Measurements from ENCODE around the gene SLC40A1.

The SLC40A1 gene

DNA sequence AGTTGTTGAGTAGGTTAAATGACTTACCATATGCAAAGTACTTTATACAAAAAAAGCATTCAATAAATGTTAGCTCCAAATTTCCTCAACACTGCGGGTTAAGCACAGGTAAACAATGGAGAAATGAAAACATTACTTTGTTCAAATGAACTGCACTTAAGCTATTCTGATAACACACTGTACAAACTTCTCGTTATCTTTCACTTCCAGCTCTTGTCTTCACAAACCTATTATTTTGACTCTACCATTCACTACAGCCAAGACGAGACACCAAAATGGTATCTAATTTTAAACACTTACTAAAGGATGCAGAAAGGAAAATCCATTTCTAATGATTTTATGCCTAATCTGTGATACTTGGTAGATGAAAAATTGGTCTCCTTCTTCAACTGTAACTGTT is 43.8 kb downstream of the SLC40A1 start:
- no peak for DNase-seq

DNA sequence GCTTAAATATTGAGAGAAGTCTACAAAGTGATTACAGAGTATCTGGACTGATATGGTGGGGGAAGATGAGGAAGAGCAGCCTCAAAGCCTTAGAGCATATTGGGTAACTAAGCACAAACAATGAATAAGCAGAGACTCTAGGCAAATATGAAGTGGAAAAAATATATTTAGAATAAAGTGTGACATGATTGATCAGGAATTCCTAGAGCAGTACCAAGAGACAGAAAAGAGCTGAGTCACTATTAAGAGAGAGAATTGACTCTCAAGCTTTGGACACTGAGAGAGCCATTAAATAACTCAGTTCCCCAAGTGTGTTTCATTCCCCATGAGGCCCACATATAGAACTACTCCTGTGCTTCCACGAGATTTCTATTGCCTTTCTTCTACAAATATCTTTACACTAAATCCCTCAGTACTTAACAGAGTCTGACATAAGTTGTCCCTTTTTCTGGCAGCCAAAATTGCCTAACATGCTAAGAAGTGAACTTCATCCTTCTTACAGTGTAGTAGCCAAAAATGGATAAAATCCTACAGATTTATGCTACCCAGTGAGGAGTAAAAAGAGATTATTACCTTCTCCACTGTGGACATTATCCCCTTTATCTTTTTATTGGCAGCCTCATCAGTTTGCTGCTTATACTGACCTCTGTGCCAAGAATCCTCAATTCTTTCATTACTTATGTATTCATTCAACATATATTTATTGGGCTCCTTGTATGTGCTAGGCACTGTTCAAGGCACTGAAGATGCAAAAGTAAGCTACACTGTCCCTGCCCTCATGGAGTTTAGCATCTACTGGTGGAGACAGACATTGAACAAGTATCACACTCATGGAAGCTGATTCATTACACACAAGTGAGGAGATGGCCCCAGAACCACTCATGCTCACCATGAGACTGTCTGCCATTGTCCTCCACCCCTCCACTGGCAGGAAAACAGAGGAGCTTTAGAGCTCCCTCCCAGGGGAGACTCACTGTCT is 45.4 kb downstream of the SLC40A1 start:
- DNase-seq = no peak

DNA sequence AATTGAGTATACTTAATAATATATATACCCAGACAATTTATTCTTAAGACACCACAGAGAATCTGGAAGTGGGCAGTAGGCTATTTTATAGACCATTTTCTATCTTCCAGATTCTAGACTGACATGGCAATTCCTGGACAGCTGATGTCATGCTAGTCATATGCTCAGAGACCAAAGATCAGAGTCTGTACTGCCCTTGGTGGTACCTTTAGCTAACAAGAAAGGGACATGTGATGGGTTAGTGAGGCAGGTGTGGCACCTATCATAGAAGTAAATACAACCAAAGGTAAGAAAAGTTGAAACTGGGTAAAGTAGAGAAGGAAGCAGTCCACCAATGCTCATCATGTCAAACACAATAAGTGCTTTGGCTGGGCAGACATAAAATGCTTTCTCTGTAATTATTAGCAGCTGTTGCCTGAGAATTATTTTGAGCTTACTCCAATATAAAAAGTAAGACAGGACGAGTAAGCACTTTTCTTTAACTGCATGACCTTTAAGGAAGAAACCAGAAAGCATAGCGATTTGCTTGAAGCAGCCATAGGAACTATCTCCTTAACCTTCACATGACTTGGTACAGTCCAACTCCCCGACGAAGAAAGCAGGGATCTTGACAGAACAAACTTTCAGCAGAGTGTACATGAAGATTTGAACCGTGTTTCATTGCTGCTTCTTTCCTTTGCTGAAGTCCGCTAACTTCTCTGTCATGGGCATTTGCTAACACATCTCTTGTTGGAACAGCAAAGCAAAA is 47.1 kb downstream of the SLC40A1 start:
- no peak for DNase-seq

DNA sequence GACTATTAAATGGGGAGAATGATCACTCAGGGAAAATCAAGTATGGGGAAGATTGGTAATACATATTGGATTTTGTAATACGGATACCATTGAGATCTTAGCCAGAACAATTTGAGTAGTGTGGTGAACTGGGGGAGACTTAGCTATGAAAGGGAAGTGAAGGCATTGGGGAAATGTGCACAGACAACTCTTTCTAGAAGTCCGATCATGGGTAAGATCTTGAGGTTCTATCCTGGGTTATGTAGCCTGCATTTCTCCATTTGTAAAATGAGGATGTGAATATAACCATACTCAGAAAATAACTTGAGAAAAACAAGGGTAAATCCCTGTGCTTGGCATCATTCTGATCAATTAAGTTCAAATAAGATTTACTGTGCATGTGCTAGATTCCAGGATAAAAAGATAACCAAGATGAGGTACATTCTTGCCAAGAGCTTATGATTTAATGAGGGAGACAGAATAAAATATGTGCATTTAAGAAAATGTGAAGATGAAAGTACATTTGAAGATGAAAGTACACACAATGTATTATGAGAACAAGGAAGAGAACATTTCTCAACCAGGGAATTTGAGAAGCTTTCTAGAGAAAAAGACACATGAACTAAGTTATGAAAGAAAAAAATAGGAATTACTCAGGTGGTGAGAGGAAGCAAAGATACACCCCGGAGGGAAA is 49.5 kb downstream of the SLC40A1 start:
- DNase-seq = no peak

DNA sequence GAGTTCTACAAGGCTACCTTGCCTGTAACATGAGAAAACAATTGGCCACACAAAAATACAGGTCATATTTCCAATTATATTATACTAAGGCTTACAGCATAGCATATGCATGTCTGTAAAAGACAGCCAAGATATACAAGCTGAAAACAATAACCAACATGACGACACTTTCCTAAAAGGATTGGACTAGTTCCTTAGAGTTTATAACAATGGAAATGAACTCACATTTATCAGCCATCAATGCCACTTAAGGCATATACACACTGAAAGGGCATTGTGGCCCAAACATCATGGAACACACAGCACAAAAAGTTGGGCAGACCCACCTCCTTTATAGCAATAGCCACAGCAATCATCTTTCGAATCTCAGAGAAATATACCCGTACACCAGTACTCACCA is 52.0 kb downstream of the SLC40A1 start:
- DNase-seq = no peak

DNA sequence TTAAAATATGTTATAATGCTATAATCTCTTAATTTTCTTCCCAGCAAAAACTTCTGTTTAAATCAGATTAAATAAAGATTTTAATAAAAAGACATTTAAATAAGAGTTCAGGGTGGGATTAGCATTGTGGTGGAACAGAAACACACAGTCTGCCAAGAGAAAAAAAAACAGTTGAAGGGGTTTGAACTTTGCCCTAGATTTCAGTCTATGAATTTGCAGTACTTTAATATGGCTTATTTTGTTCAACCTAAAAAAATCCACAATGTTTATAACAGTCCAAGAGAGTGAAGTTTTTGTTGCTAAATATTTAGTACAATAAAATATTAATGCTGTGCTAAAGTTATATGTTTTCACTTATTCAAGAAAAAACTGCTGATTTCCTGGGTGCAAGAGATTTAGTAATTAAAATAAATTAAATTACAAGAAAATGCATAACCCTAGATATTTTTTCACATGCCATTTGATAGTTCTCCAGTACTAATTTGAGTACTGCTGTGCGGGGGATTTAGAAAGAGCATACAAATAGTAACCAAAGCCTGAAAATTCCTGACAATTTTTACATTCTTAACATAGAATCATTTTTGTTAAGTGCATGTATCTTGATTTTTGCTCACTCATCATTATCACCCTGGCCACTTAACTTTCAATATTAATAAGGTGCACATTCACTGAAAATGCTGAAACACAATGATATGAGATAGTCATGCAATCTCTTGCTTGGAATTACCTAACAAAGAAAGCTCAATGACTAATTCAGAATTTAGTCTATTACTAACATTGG is 52.6 kb downstream of the SLC40A1 start:
- DNase-seq = no peak

DNA sequence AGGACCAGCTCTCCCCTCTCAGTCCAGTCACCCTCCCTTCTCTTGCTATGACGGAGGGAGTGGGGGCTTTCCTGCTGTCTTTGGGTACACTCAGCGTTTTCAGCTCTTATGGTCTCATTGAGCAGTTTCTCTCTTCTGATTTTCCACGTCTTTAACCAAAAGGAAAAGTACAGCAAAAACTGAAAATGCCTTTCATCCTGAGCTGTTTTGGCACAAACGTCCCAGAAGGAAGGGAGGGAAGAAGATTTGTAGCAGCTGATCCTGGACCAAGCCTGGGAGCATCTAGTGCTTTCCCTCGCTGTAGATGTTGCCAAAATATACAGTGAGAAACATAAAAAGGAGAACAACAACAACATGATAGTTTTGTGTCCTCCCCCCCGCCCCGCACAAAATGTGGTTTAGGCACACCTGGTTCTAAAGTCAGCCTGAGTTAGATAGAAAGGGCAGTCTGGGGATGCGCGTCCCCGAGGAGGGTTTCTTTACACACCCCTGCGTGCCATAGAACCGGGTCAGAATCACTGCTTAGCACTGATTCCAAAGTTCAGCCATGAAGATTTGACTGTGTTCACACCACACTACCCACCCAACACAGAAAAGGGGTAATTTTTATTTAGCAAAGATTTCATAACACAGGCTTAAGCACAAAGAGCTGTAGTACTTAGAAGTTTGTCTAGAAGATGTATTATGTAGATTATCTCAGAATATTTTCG is 53.4 kb downstream of the SLC40A1 start:
- DNase-seq = no peak

DNA sequence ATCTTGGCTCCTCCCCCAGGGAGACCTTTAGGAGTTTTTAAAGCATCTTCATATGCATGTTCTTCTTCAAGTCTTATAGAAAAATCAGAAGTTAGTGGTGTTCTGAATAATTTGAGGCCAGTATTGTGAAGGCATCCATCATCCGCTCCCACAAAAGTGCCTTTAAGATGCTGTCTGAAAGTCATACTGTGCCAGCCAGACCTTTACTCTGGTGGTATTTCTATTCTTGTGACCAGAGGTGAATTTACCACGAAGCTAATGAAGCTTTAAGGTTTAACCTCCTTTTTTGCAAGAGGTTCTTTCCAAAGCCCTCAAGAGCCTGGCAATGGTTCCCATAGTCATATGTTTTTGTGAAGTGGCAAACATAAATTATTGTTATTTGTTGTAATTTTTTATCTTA is 54.3 kb downstream of the SLC40A1 start:
- no peak for DNase-seq

DNA sequence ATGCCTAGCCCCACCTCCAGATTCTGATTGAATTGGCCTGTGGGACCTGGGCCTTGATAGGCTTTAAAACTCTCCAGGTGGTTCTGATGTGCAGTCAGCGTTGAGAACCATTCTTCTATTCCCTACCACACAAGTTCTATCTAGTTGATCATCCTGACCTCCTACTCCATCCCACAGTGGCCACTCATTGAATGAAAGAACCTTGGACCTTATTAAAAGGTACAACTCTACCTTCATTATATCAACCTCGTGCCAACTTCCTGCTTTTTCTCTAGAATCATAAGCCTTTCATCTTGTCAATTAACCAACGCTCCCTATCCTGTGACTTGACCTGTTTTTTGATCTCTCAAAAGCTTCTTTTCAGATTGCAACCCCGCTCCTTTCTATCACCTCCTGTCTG is 55.8 kb downstream of the SLC40A1 start:
- no peak for DNase-seq

DNA sequence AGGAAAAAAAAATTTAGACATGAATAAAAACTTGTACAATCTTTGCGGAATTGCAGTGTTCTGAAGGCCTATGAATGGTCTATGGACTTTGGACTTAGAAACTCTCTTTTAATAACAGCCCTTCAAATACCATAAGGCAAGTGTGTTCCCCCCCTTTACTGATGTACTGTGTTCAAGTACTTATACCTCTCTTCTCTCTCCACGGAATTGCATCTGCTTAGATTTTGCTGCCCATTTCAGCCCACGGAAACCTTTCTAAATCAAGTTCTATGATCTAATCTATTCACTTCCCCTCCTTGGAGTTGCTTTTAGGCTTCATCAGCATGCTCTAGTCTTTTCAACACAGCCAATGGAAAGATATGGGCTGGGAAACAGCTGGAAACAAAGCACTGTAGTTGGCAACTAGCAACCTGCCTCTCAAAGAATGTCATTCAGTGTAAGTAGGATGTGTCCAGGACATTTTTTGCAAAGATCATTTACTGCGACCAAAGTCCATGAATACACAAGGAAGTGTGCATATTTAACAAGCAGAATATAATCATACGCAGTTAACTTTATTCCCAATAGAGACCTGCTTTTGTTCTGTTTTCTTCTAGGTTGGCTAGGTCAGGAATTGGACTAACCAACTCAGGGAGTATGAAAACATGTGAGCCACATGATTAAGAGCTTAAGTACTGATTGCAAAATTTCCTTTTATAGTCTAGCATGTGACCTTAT is 58.0 kb downstream of the SLC40A1 start:
- no peak for DNase-seq

DNA sequence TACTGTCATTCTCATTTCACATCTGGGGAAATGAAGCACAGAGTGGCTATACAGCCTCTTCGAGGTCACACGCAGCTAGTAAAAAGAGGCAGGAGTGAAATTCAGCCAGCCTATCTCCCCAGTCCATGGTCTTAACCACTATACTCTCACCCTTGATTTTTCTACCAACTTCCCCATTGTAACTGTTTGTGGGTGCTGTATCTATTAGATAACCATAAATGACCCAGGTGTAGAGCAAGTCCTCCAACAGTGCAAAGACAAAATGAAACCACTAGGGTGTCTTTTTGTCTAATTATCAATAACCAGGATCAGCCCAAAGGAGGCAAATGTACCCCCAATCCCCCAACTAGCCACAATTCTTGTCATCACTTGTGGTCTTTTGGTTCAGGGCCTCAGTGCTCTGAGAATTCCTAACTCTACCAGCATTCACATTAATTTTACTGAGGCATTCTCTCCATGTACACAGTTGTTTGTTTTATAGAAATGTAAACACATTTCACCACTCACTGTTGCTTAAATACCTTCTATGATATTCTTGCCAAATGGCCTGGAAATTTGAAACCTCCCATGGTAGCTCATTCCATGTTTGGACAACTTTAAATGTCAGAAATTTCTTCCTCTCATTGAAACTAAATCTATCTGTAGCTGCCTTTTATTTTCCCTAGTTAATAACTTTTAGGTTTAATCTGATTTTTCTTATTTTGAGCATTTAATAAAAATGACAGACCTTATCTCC is 58.7 kb downstream of the SLC40A1 start:
- DNase-seq = no peak

DNA sequence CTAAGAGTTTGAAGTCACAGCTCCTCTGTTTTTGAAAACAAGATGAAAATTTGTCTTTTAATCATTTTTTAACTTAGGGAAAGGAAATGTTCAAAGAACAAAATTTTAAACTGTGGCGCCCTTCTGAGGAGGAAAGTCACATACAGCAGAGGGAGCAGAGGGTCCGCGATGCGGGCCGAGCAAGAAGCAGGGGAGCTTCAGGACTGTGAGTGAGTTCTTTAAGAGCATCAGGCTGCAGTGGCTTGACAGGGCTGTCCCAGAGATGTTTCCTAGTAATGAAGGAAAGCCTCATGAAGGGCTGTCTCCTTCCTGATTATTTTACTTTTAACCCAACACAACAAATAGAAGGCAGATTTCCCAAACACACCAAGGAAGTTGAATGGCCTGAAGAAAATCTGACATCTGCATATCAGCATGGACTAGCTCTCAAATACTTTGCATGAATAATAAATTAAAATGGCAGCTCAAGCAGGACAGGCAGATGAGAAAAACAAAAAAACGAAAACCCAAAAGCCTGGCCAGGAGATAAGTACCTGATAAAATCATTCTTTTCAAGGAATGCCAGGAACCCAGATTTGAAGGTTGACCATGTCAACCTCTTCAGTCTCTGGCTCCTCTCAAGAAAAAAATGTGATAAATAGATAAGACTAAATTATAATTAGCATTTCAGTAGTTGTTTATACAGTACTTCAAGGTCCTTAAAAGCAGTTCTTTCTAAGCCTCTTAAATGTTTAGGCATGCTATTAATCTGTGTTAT is 60.8 kb downstream of the SLC40A1 start:
- DNase-seq = no peak

DNA sequence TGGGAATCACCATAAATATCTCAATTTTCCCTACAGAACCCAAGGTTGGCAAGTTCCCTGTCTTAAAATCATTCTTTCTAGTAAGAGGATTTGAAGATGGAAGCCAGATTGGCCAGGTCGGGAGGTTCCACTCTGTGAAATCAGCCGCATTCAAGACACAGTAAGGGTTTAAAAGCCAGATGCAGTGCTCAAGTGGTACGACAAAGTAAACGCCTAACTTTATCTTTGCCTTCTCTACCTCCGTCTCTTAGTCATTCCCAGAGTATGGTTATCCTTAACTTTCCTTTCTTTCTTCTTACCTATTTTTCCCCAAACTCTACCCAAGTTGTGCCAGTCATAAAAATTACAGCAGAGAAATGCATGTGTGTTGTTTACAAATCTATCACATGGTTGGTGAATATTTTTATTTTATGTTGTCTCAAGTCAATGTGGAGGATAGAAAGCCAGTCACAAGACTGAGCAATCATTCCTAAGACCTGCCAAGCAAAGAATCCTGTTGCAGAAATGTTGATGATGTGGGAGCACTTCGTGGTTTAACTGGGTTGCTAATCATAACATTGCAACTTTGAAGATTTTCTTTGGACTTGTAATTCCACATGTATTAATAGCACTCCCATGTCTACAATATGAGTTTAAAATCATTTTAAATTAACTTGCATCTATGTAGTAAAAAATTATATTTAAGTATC is 62.6 kb downstream of the SLC40A1 start:
- DNase-seq = no peak

DNA sequence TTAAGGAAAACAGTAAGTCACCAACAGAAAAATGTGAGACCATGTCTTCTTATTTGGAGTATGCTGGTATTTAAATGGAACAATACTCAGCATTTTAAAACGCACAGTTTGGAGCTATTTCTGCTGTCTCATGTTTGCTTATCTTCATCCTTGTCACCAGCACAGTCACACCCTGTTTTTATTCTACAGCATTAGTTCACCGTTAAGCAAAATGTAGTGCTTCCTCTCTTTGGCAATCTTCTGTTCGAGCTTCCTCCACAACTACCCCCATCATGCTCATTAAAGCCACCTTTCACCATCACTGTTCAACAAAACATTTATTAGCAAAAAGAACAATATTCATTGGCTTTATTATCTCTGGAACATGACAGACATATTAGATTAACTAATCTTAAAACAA is 64.0 kb downstream of the SLC40A1 start:
- DNase-seq = no peak

DNA sequence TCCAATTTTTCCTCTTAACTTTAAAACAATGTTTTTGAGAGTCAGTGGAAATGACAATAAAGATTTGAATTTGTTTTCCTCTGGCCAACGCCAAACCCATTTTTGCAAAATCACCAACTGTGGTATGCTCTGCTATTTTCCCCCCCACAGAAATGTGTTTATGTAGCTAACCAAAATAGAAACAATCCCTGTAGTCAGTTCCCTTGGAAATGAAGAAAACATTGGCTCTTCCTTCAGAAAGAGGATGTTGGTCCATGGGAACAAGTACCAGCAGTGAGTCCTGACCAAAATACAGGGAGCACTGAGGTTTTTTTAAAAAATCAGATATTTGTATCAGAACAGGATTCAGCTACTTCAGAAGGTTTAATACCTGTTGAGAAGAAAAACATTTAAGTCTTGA is 65.3 kb downstream of the SLC40A1 start:
- no peak for DNase-seq

DNA sequence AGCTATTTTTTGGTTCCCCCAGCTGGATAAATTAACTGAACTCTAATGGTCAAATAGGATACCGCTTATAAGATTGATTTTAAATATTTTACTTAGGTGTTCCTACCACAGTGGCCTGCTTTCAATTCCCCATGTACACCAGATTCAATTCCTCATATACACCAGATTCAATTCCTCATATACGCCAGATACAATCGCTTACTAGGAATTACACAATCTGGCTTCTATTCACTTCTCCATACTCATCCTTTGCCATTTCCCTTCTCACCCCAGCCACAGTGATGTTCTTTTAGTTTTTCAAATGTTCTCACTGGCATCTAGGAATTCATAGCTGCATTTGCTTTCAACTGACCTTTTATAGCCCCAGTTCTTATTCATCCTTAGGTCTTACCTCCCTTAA is 66.5 kb downstream of the SLC40A1 start:
- no peak for DNase-seq

DNA sequence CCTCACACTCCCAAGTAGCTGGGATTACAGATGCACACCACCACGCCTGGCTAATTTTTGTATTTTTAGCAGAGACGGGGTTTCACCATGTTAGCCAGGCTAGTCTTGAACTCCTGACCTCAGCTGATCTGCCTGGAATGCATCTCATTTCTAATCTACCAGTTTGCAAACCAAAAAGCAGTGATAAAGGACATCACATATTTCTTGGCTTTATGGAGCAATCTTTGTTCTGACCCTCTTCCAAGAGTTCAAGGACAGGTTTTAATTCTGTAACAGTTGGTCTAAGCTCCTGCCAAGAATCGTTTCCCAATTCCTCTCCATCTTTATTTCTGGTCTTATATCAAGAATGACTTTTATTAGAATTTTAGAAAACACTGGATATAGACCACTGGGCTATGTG is 67.7 kb downstream of the SLC40A1 start:
- no peak for DNase-seq

DNA sequence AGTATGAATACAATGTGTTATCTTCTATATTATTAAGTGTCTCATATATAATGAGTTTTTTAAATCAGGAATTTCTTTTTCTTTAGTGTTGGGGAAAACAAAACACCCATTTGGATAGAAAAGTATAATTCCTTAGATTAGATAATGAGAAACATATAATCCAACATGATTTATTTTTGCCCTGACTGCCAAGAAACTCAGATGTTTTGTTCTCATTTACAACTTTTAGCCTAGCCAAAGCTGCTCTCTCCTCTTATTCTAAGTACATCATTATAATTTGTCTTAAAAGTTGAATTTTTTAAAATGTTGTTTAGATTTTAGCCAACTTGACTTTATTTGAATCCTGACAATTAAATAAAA is 68.6 kb downstream of the SLC40A1 start:
- DNase-seq = no peak

DNA sequence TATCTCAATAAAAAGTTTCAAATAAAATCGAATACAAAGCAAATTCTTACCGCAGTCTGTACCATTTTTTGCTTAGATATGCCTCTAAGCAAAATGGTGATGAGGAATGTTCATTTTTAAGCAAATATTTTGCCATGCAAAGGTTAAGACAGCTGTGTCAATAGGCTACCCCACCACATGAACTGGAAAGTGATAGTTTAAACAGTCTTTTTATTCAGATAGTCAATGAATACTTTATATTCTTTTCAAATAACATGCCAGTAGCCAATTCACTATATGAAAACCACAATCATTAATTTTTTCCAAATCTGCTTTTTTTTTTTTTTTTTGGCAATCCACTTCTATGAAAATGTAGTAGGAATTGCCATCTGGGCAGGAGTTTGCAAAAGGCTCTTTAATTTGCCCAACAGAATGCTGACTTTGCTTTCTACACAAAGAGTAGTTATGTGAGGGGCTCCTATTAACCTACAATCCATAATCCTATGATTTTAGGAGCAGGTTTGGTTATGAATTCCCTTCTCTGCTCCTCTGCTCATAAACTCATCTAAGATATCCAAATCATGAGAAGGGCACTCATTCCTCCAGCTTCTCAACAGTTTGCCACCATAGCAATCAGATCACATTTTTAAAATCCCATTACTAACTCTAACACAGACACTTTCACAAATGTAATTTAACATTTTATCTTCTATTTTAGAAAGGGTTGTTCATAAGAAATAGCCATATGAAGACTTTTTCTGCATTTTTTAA is 69.2 kb downstream of the SLC40A1 start:
- DNase-seq = no peak
